Activated T-cell treated with anti-CD3 and anti-CD28 coated beads, Interleukin-2, amount 50 U/mL, for 72 hours (primary cell): ENCODE data around the gene NDUFS4. TPM values are rescaled to one million over a fixed set of nuclear protein-coding genes. Genes with fewer than 3 reads are reported as not detected.
"Not testable (repeated sequence)": the region's sequence is repeated elsewhere in the genome, so short reads cannot be mapped to it uniquely, and the experiment has no call there.

Experiments
- ATAC-seq, 2 donors: fragments of 150-1000 bp; cut with Tn5 transposase; replicated peaks in 1 of 2; 2 replicates each; pipeline ENCODE4 v1.10.0; 2021; ENCODE audit warnings: moderate library complexity in 2 of 2, mild to moderate bottlenecking in 1 of 2
- DNase-seq, 2 donors: peaks; one replicate each; pipeline ENCODE4 v3.0.0; 2021 to 2022; ENCODE audit warnings: mixed read lengths in 1 of 2
- H3K27ac Mint-ChIP-seq: one replicate; pipeline ENCODE4 v1.8.0; 2022; ENCODE audit warnings: mild to moderate bottlenecking, moderate library complexity, mixed read lengths
- H3K27me3 Mint-ChIP-seq: one replicate; pipeline ENCODE4 v1.8.0; 2022; ENCODE audit warnings: low read depth, mixed read lengths
- H3K36me3 Mint-ChIP-seq, 2 donors: one replicate each; pipeline ENCODE4 v1.8.0; 2022; ENCODE audit warnings: mixed read lengths in 2 of 2, mild to moderate bottlenecking in 1 of 2; ENCODE audit not compliant: insufficient read depth in 2 of 2
- H3K4me1 Mint-ChIP-seq: one replicate; pipeline ENCODE4 v1.8.0; 2022; ENCODE audit warnings: low read depth, mixed read lengths
- H3K4me3 Mint-ChIP-seq, 2 donors: one replicate each; pipeline ENCODE4 v1.8.0; 2022; ENCODE audit warnings: mild to moderate bottlenecking in 2 of 2, mixed read lengths in 2 of 2, moderate library complexity in 2 of 2
- H3K9me3 Mint-ChIP-seq, 2 donors: one replicate each; pipeline ENCODE4 v1.8.0; 2022; ENCODE audit warnings: mixed read lengths in 2 of 2
- total RNA-seq, 2 donors: library from RNA; stranded (reverse); gene quantifications; one replicate each; pipeline ENCODE4 v1.2.3, GENCODE V29; 2022

NDUFS4 gene
- total RNA-seq, 2 donors from 2014 or later: 79.9 to 93.5 TPM

DNA sequence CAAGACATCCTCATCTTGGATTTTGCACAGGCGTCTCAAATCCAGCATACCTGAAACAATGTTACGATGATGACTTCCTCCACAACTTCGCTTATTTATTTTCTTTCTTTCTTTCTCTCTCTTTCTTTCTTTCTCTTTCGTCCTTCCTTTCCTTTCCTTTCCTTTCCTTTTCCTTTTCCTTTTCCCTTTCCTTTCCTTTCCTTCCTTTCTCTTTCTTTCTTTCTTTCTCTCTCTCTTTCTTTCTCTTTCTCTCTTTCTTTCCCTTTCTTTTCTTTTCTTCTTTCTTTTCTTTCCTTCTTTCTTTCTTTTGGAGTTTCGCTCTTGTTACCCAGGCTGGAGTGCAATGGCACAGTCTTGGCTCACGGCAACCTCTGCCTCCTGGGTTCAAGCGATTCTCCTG lies 20.1 kb downstream of the NDUFS4 start:
- H3K27ac Mint-ChIP-seq: no peak overlapping the region
- H3K27me3 Mint-ChIP-seq: no peaks in the 10 kb centered on the region
- H3K9me3 Mint-ChIP-seq: no peaks in the 10 kb centered on the region
- peaks cover 0 to 2% of the 10 kb centered on the region in 2 donors for H3K36me3 Mint-ChIP-seq
- peaks cover 27% of the 10 kb centered on the region for H3K4me1 Mint-ChIP-seq
- no peak overlapping the region for H3K4me3 Mint-ChIP-seq
- ATAC-seq (no peak), DNase-seq (no peak)

DNA sequence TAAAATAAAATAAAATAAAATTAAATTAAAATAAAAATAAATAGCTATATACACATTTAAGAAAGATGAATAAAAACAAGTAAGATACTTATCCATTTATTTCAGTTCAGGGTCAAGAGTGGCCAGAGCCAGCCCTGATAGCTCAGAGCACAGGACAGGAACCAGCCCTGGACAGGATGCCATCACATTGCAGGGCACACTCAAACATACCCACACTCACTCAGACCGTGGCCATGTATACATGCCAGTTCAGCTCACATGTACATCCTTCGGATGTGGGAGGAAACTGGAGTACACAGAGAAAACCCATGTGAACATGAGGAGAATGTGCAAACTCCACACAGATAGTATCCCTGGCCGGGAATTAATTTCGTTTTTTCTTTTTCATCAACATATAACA lies 21.8 kb downstream of the NDUFS4 start:
- DNase-seq (no peak), ATAC-seq (no peak)
- no peaks in the 10 kb centered on the region for H3K27me3 Mint-ChIP-seq
- no peak overlapping the region for H3K27ac Mint-ChIP-seq
- H3K36me3 Mint-ChIP-seq: peaks cover 0 to 2% of the 10 kb centered on the region in 2 donors
- no peaks in the 10 kb centered on the region for H3K9me3 Mint-ChIP-seq
- H3K4me3 Mint-ChIP-seq: no peak overlapping the region
- H3K4me1 Mint-ChIP-seq: peaks cover 14% of the 10 kb centered on the region

DNA sequence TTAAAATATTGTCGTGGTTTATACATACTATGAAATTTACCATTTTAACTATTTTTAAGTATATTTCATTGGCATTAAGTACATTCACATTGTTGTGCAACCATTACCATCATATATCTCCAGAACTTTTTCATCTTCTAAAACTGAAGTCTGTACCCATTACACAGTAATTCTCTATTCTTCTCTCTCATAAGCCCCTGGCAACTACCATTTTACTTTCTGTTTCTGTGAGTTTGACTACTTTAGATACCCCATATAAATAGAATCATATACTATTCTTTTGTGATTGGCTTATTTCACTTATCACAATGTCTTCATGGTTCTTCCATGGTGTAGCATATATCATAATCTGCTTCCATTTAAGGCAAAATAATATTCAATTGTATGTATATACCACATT lies 30.3 kb downstream of the NDUFS4 start:
- Mint-ChIP-seq H3K27me3 (no peaks in the 10 kb centered on the region), H3K9me3 (no peaks in the 10 kb centered on the region), H3K27ac (no peak overlapping the region), H3K36me3 (peaks cover 0 to 4% of the 10 kb centered on the region in 2 donors), H3K4me3 (no peak overlapping the region), H3K4me1 (peaks cover 32% of the 10 kb centered on the region)
- no peak for DNase-seq
- ATAC-seq: no peak

DNA sequence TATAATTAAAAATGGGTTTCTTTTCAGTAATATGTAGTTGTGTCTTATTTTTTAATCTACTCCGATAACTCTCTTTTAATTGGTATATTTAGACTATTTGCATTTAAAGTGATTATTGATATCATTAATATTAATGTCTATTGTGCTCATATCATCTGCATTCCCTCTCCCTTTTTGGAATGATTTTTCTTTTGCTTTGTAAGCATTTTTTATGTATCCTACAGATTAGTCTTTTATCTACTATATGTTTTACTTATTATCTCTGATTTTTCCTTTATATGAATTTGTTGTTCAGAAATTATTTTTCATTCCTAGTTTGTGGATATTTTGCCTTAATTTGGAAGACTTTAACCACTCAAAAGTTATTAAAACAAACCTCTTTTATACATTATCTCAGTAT lies 34.0 kb downstream of the NDUFS4 start:
- Mint-ChIP-seq H3K27ac (no peak overlapping the region), H3K4me1 (peaks cover 33% of the 10 kb centered on the region), H3K36me3 (peaks cover 2 to 3% of the 10 kb centered on the region in 2 donors), H3K9me3 (no peaks in the 10 kb centered on the region), H3K27me3 (no peaks in the 10 kb centered on the region), H3K4me3 (no peak overlapping the region)
- DNase-seq: no peak
- ATAC-seq: no peak

DNA sequence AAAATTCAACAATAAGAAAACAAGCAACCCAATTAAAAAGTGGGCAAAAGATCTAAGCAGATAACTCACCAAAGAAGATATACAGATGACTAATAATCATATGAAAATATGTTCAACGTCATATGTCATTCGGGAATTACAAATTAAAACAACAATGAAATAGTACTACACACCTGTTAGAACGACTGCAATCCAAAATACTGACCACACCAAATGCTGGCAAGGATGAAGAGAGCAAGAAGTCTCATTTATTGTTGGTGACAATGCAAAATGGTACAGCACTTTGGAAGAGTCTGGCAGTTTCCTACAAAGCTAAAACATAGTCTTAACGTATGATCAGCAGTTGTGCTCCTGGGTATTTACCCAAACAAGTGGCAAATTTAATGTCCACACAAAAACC lies 37.5 kb downstream of the NDUFS4 start:
- H3K27me3 Mint-ChIP-seq: no peaks in the 10 kb centered on the region
- H3K27ac Mint-ChIP-seq: no peak overlapping the region
- no peaks in the 10 kb centered on the region for H3K9me3 Mint-ChIP-seq
- H3K4me3 Mint-ChIP-seq: no peak overlapping the region
- no peak for ATAC-seq
- peaks cover 2 to 3% of the 10 kb centered on the region in 2 donors for H3K36me3 Mint-ChIP-seq
- peaks cover 18% of the 10 kb centered on the region for H3K4me1 Mint-ChIP-seq
- DNase-seq: no peak

DNA sequence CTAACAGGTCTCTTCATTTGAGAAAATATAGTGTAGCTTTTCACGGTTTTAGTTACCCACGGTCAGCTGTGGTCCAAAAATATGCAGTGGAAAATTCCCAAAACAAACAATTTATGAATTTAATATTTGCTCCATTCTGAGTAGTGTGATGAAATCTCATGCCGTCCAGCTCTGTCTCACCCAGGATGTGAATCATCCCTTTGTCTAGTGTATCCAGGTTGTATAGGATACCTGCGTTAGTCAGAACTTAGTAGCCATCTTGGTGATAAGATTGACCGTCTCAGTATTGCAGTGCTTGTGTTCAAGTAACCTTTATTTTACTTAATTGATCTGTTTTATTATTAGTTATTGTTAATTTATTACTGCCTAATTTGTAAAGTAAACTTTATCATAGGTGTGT lies 41.1 kb downstream of the NDUFS4 start:
- ATAC-seq (no peak), DNase-seq (no peak)
- Mint-ChIP-seq H3K9me3 (no peaks in the 10 kb centered on the region), H3K27ac (no peak overlapping the region), H3K4me3 (no peak overlapping the region), H3K27me3 (no peaks in the 10 kb centered on the region), H3K4me1 (no peaks in the 10 kb centered on the region), H3K36me3 (peaks cover 7 to 11% of the 10 kb centered on the region in 2 donors)

DNA sequence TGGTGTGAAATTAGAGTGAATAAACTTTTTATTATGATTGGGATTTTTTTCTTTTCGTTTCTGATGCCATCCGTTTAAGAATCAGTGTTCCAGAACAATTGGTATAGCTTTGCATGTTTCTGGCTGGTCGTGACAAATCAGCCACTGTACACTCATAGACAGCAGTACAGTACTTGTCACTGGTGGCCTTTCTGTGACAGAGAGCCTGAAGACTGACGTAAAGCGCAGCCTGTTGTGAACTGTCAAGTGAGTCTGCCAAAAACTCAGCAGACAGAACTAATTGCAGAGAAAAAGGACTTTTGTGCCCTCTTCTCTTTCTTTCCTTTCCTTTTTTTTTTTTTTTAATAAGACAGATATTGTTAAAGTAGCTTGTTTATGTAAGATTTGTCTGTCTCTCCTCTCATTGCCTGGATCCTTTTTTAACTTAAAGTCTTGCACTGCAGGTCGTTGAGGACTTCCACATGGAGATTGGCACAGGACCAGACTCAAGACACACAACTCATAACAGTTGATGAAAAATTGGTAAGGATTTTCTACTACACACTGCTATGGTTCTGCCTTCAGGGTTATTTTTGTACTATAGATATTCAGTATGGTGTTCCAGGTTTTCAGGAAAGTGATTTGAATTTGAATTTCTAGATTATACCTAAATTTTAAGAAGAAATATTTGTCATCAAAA lies 42.7 kb downstream of the NDUFS4 start:
- ATAC-seq: no peak
- no peaks in the 10 kb centered on the region for H3K9me3 Mint-ChIP-seq
- no peaks in the 10 kb centered on the region for H3K4me1 Mint-ChIP-seq
- peaks cover 3 to 11% of the 10 kb centered on the region in 2 donors for H3K36me3 Mint-ChIP-seq
- no peak overlapping the region for H3K4me3 Mint-ChIP-seq
- DNase-seq: no peak
- H3K27ac Mint-ChIP-seq: no peak overlapping the region
- no peaks in the 10 kb centered on the region for H3K27me3 Mint-ChIP-seq

DNA sequence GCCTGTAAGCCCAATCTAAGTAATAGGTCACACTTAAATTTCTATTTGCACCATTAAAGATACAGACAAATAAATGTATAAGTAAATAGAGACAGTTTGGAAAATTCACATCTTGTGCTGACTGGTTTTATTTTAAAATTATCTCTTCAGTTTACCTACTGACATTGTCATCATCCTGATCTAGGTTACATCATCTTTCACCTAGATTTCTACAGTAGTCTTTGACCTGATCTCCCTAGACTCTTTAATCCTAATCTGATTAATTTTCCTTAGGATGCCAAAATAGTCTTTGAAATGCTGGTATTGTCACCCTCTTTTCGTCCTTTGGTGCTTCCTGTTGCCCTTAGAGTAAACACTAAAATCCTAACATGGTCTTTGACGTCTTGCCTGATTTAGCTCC lies 43.9 kb downstream of the NDUFS4 start:
- Mint-ChIP-seq H3K9me3 (no peaks in the 10 kb centered on the region), H3K36me3 (peaks cover 3 to 17% of the 10 kb centered on the region in 2 donors), H3K4me3 (no peak overlapping the region), H3K27ac (no peak overlapping the region), H3K4me1 (peaks cover 4% of the 10 kb centered on the region), H3K27me3 (no peaks in the 10 kb centered on the region)
- ATAC-seq: no peak
- DNase-seq: no peak

DNA sequence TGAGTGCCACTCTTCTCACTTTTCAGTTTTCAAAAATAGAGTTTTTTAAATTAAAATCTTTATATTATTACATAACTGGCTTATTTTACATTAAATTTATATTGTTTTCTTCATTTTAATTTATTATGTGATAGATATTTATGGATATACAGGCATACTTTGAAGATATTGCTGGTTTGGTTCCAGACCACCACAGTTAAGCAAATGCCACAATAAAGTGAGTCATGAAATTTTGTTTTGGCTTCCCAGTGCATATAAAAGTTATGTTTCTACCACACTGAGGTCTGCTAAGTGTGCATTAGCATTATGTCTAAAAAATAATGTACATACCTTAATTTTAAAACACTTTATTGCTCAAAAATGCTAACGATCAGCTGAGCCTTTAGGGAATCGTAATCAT lies 47.4 kb downstream of the NDUFS4 start:
- no peak for ATAC-seq
- Mint-ChIP-seq H3K9me3 (no peaks in the 10 kb centered on the region), H3K27me3 (no peaks in the 10 kb centered on the region), H3K27ac (no peak overlapping the region), H3K4me1 (peaks cover 4% of the 10 kb centered on the region), H3K4me3 (no peak overlapping the region), H3K36me3 (peaks cover 3 to 20% of the 10 kb centered on the region in 2 donors)
- no peak for DNase-seq

DNA sequence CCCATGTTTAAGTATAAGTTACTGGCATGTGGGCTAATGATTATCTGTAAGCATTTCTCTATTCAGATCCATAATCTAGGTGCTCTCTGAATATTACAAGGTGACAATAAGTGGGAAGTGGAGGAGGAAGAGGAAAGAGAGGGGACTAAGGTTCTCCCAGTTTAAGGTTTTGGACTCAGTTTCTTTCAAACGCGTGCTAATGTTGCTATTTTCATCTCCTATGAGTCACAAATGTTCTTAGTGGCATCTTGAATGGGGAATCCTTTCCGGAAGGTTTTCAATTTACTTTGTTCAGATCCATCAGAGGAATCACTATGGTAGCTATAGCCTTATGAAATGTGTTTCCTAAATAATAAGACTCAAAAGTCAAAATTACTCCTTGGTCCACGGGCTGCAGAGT lies 48.5 kb downstream of the NDUFS4 start:
- H3K27ac Mint-ChIP-seq, H3K4me3 Mint-ChIP-seq, H3K9me3 Mint-ChIP-seq, DNase-seq, ATAC-seq, H3K4me1 Mint-ChIP-seq, H3K27me3 Mint-ChIP-seq: not testable (repeated sequence)
- peaks cover 3 to 20% of the 10 kb centered on the region in 2 donors for H3K36me3 Mint-ChIP-seq

DNA sequence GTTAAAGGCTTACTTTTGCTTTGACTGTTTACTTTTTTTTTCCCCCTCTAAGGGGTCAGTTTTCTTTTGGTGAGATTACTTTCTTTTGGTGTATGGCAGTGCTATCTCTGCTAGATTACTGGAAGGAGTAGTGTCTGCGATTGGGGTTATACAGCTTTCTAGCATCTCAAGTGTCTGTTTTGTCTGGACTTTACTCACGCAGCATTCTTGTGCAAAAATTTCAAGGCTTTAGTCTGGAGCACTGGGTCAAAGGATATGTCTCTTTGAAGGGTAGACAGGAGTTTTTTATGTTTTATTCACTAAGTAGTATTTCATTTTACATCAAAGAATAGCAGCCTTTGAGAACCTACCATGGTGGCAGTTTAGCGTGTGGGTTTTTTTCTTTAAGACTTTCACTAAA lies 52.6 kb downstream of the NDUFS4 start:
- H3K27ac Mint-ChIP-seq: no peak overlapping the region
- DNase-seq (no peak), ATAC-seq (no peak)
- H3K36me3 Mint-ChIP-seq: peaks cover 0 to 10% of the 10 kb centered on the region in 2 donors
- H3K4me1 Mint-ChIP-seq: peaks cover 4% of the 10 kb centered on the region
- H3K27me3 Mint-ChIP-seq: no peaks in the 10 kb centered on the region
- no peaks in the 10 kb centered on the region for H3K9me3 Mint-ChIP-seq
- H3K4me3 Mint-ChIP-seq: no peak overlapping the region

DNA sequence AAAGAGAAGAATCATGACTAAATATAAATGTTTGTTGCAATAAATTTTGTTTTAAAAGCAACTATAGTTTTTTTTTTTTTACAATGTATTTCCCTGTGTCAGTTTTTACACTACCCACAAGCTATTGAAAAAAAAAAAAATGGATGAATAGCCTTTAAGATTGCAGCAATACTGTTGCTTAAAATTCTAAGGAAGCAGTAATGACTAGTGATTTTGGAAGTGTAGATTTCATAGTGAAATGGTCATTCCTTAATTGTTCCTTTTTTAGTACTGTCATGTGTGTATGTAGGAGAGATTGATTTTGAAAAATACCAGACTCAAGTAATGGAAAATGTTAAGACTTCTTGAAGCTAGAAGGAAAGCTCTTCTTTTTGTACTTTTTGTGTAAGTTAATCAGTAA lies 53.1 kb downstream of the NDUFS4 start:
- Mint-ChIP-seq H3K27ac (no peak overlapping the region), H3K36me3 (peaks cover 0 to 9% of the 10 kb centered on the region in 2 donors)

DNA sequence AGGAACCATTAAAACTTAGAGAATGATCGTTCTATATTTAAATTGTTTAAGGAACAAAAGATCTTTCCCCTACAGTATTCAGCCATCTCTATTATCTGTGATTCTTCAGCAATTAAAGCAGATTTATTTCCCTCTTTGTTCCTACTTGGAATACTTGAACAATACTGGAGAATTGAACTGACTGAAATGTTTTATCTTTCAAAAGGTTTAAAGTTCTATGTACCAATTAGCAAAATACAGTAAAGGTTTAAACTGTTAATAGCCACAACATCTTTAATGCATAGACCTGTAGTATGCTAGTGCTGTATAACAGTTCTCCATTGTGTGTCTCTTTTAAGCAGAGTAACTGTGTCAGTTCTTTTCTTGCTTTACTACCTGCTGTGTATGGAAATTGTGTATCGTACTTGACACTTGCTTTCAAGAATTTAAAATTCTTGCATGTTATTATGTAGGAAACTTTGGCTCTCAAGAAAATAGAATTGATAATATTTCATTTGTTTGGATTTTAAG lies 54.0 kb downstream of the NDUFS4 start:
- no peaks in the 10 kb centered on the region for H3K27me3 Mint-ChIP-seq
- H3K9me3 Mint-ChIP-seq: no peaks in the 10 kb centered on the region
- no peaks in the 10 kb centered on the region for H3K4me1 Mint-ChIP-seq
- no peak overlapping the region for H3K4me3 Mint-ChIP-seq
- no peak overlapping the region for H3K27ac Mint-ChIP-seq
- peaks cover 0 to 5% of the 10 kb centered on the region in 2 donors for H3K36me3 Mint-ChIP-seq
- ATAC-seq: no peak
- DNase-seq: no peak

More for the DNA sequence above, 53.1 kb downstream of the NDUFS4 start:
- peaks cover 4% of the 10 kb centered on the region for H3K4me1 Mint-ChIP-seq
- H3K27me3 Mint-ChIP-seq: no peaks in the 10 kb centered on the region
- no peak overlapping the region for H3K4me3 Mint-ChIP-seq
- DNase-seq (no peak), ATAC-seq (no peak)
- H3K9me3 Mint-ChIP-seq: no peaks in the 10 kb centered on the region

DNA sequence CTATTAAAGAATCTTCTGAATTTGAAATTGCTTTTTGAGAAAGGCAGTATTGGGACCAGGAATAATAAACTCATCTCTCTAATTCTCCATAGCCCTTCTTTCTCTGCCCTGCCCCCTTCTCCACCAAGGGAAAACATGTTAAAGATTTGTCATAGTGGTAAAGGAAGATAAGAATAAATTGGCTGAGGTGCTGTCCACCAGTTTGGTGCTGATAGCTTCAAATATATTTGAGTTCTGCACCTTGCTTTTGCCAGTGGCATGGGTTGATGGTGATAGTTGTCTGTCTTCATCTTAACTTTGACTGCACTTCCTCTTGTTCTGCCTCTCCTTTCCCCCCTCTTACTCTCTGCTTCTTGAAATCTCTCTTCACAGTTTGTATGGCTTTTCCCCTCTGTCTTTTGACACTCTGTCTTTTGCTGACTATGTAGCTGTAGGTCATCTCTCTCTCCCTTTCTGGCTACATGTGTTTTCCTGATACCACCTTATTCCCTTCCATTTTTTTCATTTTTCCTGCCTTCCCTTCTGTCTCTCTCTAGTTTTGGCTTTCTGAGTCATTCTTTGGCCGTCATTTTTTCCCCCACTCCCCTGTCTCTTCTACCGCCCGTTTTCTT lies 56.6 kb downstream of the NDUFS4 start:
- no peaks in the 10 kb centered on the region for H3K4me1 Mint-ChIP-seq
- no peaks in the 10 kb centered on the region for H3K9me3 Mint-ChIP-seq
- H3K27ac Mint-ChIP-seq: no peak overlapping the region
- DNase-seq (no peak), ATAC-seq (no peak)
- no peaks in the 10 kb centered on the region for H3K27me3 Mint-ChIP-seq
- no peak overlapping the region for H3K4me3 Mint-ChIP-seq
- H3K36me3 Mint-ChIP-seq: peaks cover 1 to 6% of the 10 kb centered on the region in 2 donors
